Neural cell (in vitro differentiated cells): ENCODE measurements around the gene ACAN.

Source experiments
- CTCF ChIP-seq: fragments of 450-650 bp; IDR thresholded peaks from 2 replicates; pipeline ENCODE4 v1.5.1; 2014; ENCODE audit warnings: antibody characterized with exemption, mild to moderate bottlenecking, moderate library complexity; ENCODE audit not compliant: poor library complexity, severe bottlenecking
- EP300 ChIP-seq: fragments of 450-650 bp; conservative IDR thresholded peaks from 2 replicates; pipeline ENCODE4 v1.6.1; 2014; ENCODE audit warnings: antibody characterized with exemption, mild to moderate bottlenecking, moderate library complexity; ENCODE audit not compliant: poor library complexity, severe bottlenecking
- RAD21 ChIP-seq: fragments of 450-650 bp; conservative IDR thresholded peaks from 2 replicates; pipeline ENCODE4 v1.6.1; 2014; ENCODE audit warnings: antibody characterized with exemption, mild to moderate bottlenecking, moderate library complexity
- REST ChIP-seq: IDR thresholded peaks from 2 replicates; pipeline ENCODE4 v1.6.1; 2012; ENCODE audit warnings: borderline replicate concordance

GRCh38 chr15:88814393-88814792, 11.2 kb downstream of the ACAN start:
- no peak for TF ChIP-seq EP300
- no peak for TF ChIP-seq CTCF
- TF ChIP-seq REST, result no peak
- no peak for TF ChIP-seq RAD21
